GM12872 (cell line): Measurements from ENCODE around the gene KREMEN1.

ENCODE experiments used
- CTCF ChIP-seq: IDR thresholded peaks from 3 replicates; pipeline ENCODE4 v1.5.1; 2011; ENCODE audit warnings: low read depth, mild to moderate bottlenecking, low read length, moderate library complexity; ENCODE audit not compliant: insufficient read depth

Gene KREMEN1

GRCh38 chr22:29089507-29089906, 16.7 kb downstream of the KREMEN1 start:
- no peak for TF ChIP-seq CTCF

- TF ChIP-seq CTCF, result no peak
Measured at GRCh38 chr22:29090039-29090438, 17.2 kb downstream of the KREMEN1 start.

- no peak for TF ChIP-seq CTCF
Measured at GRCh38 chr22:29092243-29092642, 19.4 kb downstream of the KREMEN1 start.

GRCh38 chr22:29093030-29093429, 20.2 kb downstream of the KREMEN1 start:
- no peak for TF ChIP-seq CTCF

- TF ChIP-seq CTCF, result no peak
Measured at GRCh38 chr22:29093501-29094300, 20.9 kb downstream of the KREMEN1 start.

GRCh38 chr22:29095459-29095858, 22.6 kb downstream of the KREMEN1 start:
- TF ChIP-seq CTCF, result no peak

GRCh38 chr22:29096736-29097669, 24.2 kb downstream of the KREMEN1 start:
- no peak for TF ChIP-seq CTCF
